Endodermal cell (in vitro differentiated cells): ENCODE measurements around the gene DNAAF3. TPM values are rescaled to one million over a fixed set of nuclear protein-coding genes. Genes with fewer than 3 reads are reported as not detected.

Experiments
- DNase-seq: peaks from one replicate; pipeline ENCODE4 v3.0.0-alpha.2; 2017
- H3K27ac ChIP-seq: 2 replicates; pipeline ENCODE4 v1.5.1; 2013; ENCODE audit warnings: mild to moderate bottlenecking, low read depth, low read length, moderate library complexity
- H3K27me3 ChIP-seq: 2 replicates; pipeline ENCODE4 v1.6.1; 2013; ENCODE audit warnings: mild to moderate bottlenecking, low read length, moderate library complexity; ENCODE audit not compliant: insufficient read depth, control insufficient read depth, poor library complexity, severe bottlenecking
- H3K36me3 ChIP-seq: 2 replicates; pipeline ENCODE4 v1.7.0; 2013; ENCODE audit warnings: mild to moderate bottlenecking, low read length, moderate library complexity; ENCODE audit not compliant: control insufficient read depth, insufficient read depth
- H3K4me1 ChIP-seq: one replicate; pipeline ENCODE4 v1.7.0; 2013; ENCODE audit warnings: low read length; ENCODE audit not compliant: control insufficient read depth, insufficient read depth
- H3K4me3 ChIP-seq: 2 replicates; pipeline ENCODE4 v1.5.1; 2013; ENCODE audit warnings: mild to moderate bottlenecking, low read length, moderate library complexity
- H3K9ac ChIP-seq: 2 replicates; pipeline ENCODE4 v1.6.1; 2013; ENCODE audit warnings: mild to moderate bottlenecking, low read length, moderate library complexity; ENCODE audit not compliant: poor library complexity, severe bottlenecking; ENCODE audit errors: extremely low read depth
- H3K9me3 ChIP-seq: 2 replicates; pipeline ENCODE4 v1.6.1; 2013; ENCODE audit warnings: mild to moderate bottlenecking, low read length, moderate library complexity; ENCODE audit not compliant: control insufficient read depth
- H3K27ac Mint-ChIP-seq: 2 replicates; pipeline ENCODE4 v1.8.0; 2020; ENCODE audit warnings: mixed read lengths
- H3K27me3 Mint-ChIP-seq: 2 replicates; pipeline ENCODE4 v1.8.0; 2021; ENCODE audit warnings: mild to moderate bottlenecking, mixed read lengths; ENCODE audit not compliant: insufficient read depth
- H3K36me3 Mint-ChIP-seq: 2 replicates; pipeline ENCODE4 v1.8.0; 2020; ENCODE audit warnings: low read depth, mixed read lengths
- H3K4me1 Mint-ChIP-seq: 2 replicates; pipeline ENCODE4 v1.8.0; 2020; ENCODE audit warnings: mixed read lengths
- H3K4me3 Mint-ChIP-seq: 2 replicates; pipeline ENCODE4 v1.8.0; 2020; ENCODE audit warnings: mild to moderate bottlenecking, moderate library complexity, mixed read lengths
- H3K9me3 Mint-ChIP-seq: 2 replicates; pipeline ENCODE4 v1.8.0; 2020; ENCODE audit warnings: mild to moderate bottlenecking, mixed read lengths
- WGBS, 2 experiments: methylation state at CpG; one replicate each; pipeline versions ENCODE4 v1.1.5 to v1.1.7; 2013; ENCODE audit warnings: missing lambda C conversion rate in 2 of 2, mixed read lengths in 1 of 2; ENCODE audit not compliant: insufficient coverage in 1 of 2, insufficient read length in 1 of 2; 5-methylcytosine and 5-hydroxymethylcytosine counted together
- total RNA-seq, 2 donors: library from RNA; stranded (reverse); fragmentation: NEBNext Ultra II Directional in 1 of 2; extraction: Animal tissue kit (Norgen Biotek cat#: 25700) in 1 of 2; gene quantifications; 2 replicates in 1 of 2; 3 replicates in 1 of 2; pipeline ENCODE4 v1.2.1, GENCODE V29; 2021
- TF ChIP-seq, protein P1 (sequence below): fragments of 200-600 bp; sonication (generic); conservative IDR thresholded peaks from 2 replicates; pipeline ENCODE4 v1.5.0; 2021; ENCODE audit warnings: antibody characterized with exemption, mild to moderate bottlenecking

Gene DNAAF3
- total RNA-seq, 2 donors from 2014 or later: 5.9 to 9.5 TPM

DNA sequence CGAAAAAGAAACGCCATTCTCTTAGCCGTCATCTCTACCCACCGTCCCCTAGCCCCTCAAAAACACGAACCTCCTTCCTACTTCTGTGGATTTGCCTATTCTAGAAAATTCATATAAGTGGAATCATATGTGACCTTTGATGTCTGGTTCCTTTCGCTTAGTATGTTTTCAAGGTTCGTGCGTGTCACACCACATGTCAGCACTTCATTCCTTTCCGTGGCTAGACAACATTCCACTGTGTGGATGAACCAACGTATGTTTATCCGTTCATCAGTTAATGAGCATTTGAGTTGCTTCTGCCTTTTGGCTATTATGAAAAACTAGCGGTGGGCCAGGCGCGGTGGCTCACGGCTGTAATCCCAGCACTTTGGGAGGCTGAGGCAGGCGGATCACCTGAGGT, 35.0 kb downstream of the DNAAF3 start:
- H3K9ac ChIP-seq: no peak overlapping the region
- H3K36me3 ChIP-seq: no peaks in the 10 kb centered on the region
- TF ChIP-seq, protein P1, sequence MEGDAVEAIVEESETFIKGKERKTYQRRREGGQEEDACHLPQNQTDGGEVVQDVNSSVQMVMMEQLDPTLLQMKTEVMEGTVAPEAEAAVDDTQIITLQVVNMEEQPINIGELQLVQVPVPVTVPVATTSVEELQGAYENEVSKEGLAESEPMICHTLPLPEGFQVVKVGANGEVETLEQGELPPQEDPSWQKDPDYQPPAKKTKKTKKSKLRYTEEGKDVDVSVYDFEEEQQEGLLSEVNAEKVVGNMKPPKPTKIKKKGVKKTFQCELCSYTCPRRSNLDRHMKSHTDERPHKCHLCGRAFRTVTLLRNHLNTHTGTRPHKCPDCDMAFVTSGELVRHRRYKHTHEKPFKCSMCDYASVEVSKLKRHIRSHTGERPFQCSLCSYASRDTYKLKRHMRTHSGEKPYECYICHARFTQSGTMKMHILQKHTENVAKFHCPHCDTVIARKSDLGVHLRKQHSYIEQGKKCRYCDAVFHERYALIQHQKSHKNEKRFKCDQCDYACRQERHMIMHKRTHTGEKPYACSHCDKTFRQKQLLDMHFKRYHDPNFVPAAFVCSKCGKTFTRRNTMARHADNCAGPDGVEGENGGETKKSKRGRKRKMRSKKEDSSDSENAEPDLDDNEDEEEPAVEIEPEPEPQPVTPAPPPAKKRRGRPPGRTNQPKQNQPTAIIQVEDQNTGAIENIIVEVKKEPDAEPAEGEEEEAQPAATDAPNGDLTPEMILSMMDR: no peak
- H3K9me3 Mint-ChIP-seq: no peaks in the 10 kb centered on the region
- H3K27ac Mint-ChIP-seq: no peak overlapping the region
- no peaks in the 10 kb centered on the region for H3K27me3 ChIP-seq
- DNase-seq: no peak
- peaks cover 9% of the 10 kb centered on the region for H3K27me3 Mint-ChIP-seq
- no peak overlapping the region for H3K4me3 ChIP-seq
- H3K4me1 Mint-ChIP-seq: no peaks in the 10 kb centered on the region
- no peak overlapping the region for H3K4me3 Mint-ChIP-seq
- H3K9me3 ChIP-seq: no peaks in the 10 kb centered on the region
- H3K27ac ChIP-seq: no peak overlapping the region
- H3K36me3 Mint-ChIP-seq: no peaks in the 10 kb centered on the region
- 94 to 97% methylated on average over 14 to 15 of the region's 16 CpGs for WGBS, 2 experiments
- no peaks in the 10 kb centered on the region for H3K4me1 ChIP-seq

DNA sequence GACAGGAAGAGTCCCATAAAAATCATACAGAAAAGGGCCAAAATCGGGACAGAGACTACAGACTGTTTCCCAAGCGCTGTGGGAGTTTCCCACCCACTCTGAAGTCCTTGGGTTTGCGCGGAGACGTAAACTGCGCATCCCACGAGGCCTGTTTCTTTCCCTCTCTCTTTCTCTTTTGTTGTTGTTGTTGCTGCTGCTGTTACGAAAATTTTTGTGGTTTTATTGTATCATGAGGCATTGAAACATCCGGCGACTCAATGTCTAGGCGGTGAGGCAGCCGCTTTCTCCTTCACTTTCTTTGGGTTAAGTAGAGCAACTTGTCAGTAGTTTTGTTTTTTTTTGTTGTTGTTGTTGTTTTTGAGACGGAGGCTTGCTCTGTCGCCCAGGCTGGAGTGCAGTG, 47.4 kb downstream of the DNAAF3 start:
- H3K4me3 ChIP-seq: no peak overlapping the region
- no peaks in the 10 kb centered on the region for H3K36me3 ChIP-seq
- Mint-ChIP-seq H3K27ac (peak overlapping the region; percentile 96), H3K9me3 (no peaks in the 10 kb centered on the region), H3K4me3 (peak overlapping the region; percentile 87), H3K27me3 (peaks cover 37% of the 10 kb centered on the region), H3K4me1 (peaks cover 20% of the 10 kb centered on the region), H3K36me3 (no peaks in the 10 kb centered on the region)
- WGBS, 2 experiments: 90 to 91% methylated on average over 8 to 14 of the region's 14 CpGs
- H3K4me1 ChIP-seq: no peaks in the 10 kb centered on the region
- no peaks in the 10 kb centered on the region for H3K27me3 ChIP-seq
- TF ChIP-seq, protein P1: no peak
- no peak overlapping the region for H3K9ac ChIP-seq
- DNase-seq: no peak
- no peak overlapping the region for H3K27ac ChIP-seq
- H3K9me3 ChIP-seq: no peaks in the 10 kb centered on the region

DNA sequence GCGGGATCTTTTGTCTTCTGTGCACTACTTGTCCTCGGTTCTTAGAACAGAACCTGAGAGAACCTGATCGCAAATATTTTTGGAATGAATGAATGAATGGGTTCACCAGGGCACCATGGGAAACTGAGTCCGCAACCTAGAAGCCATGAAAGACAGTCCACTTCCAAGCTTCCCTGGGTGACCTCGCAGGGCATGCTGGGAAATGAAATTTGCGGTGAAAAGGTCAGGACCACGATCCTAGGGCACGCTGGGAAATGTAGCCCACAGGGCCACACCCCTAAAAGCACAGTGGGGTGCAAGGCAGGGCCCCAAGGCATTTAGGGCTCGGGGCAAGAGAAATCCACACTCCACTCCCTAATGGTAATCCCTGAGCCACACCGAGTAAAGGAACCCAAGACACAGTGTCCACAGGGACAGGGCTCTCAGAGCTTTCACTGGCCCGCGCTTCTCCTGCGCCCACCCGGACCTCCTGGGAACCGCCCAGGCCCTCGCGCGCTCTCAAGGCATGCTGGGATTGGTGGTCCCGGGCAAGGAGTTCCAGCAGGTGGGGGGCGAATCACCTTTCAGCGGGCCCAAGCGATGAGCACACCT, 47.9 kb downstream of the DNAAF3 start:
- Mint-ChIP-seq H3K36me3 (no peaks in the 10 kb centered on the region), H3K27ac (peak overlapping the region; percentile 96), H3K27me3 (peaks cover 31% of the 10 kb centered on the region), H3K9me3 (no peaks in the 10 kb centered on the region), H3K4me3 (peak overlapping the region; percentile 87), H3K4me1 (peaks cover 18% of the 10 kb centered on the region)
- Histone ChIP-seq H3K27me3 (no peaks in the 10 kb centered on the region), H3K36me3 (no peaks in the 10 kb centered on the region), H3K4me3 (peak overlapping the region; percentile 83), H3K4me1 (no peaks in the 10 kb centered on the region), H3K9me3 (no peaks in the 10 kb centered on the region), H3K9ac (peak overlapping the region; percentile 49), H3K27ac (no peak overlapping the region)
- TF ChIP-seq, protein P1: no peak
- DNase-seq: peak; percentile 94
- 58 to 70% methylated on average over 12 to 22 of the region's 22 CpGs for WGBS, 2 experiments
